GM23248 (cell line): ENCODE data around the gene FMNL3. TPM values are rescaled to one million over a fixed set of nuclear protein-coding genes. Genes with fewer than 3 reads are reported as not detected.

ENCODE experiments used
- DNase-seq: peaks from one replicate; pipeline ENCODE4 v3.0.0-alpha.2; 2015
- H2AFZ ChIP-seq: fragments of 200-600 bp; sonication (generic); 2 replicates; pipeline ENCODE4 v1.6.1; 2016; ENCODE audit warnings: antibody characterized with exemption
- H3F3A ChIP-seq: fragments of 200-600 bp; sonication (generic); 2 replicates; pipeline ENCODE4 v1.6.1; 2016; ENCODE audit warnings: mild to moderate bottlenecking, antibody characterized with exemption, mixed run types; ENCODE audit not compliant: insufficient read depth
- H3K27ac ChIP-seq: fragments of 200-600 bp; sonication (generic); 2 replicates; pipeline ENCODE4 v1.5.1; 2016; ENCODE audit warnings: mild to moderate bottlenecking
- H3K27me3 ChIP-seq: fragments of 200-600 bp; sonication (generic); replicated peaks from 2 replicates; pipeline ENCODE4 v1.6.1; 2016; ENCODE audit warnings: mild to moderate bottlenecking; ENCODE audit not compliant: insufficient read depth
- H3K36me3 ChIP-seq: fragments of 200-600 bp; sonication (generic); 2 replicates; pipeline ENCODE4 v1.6.1; 2016; ENCODE audit warnings: low read depth, mild to moderate bottlenecking
- H3K4me1 ChIP-seq: fragments of 200-600 bp; sonication (generic); 2 replicates; pipeline ENCODE4 v1.6.1; 2016; ENCODE audit warnings: mild to moderate bottlenecking; ENCODE audit not compliant: insufficient read depth
- H3K4me2 ChIP-seq: fragments of 200-600 bp; sonication (generic); one replicate; pipeline ENCODE4 v1.6.1; 2016; ENCODE audit warnings: mild to moderate bottlenecking; ENCODE audit not compliant: unreplicated experiment
- H3K4me3 ChIP-seq: fragments of 200-600 bp; sonication (generic); 2 replicates; pipeline ENCODE4 v1.5.1; 2016; ENCODE audit warnings: mild to moderate bottlenecking
- H3K79me2 ChIP-seq: fragments of 200-600 bp; sonication (generic); 2 replicates; pipeline ENCODE4 v1.6.1; 2016; ENCODE audit warnings: mild to moderate bottlenecking; ENCODE audit not compliant: insufficient read depth
- H3K9ac ChIP-seq: fragments of 200-600 bp; sonication (generic); 2 replicates; pipeline ENCODE4 v1.6.1; 2016; ENCODE audit warnings: mild to moderate bottlenecking
- H3K9me2 ChIP-seq: fragments of 200-600 bp; sonication (generic); 2 replicates; pipeline ENCODE4 v1.6.1; 2016; ENCODE audit warnings: mixed run types, mild to moderate bottlenecking, moderate library complexity; ENCODE audit not compliant: insufficient read depth
- H3K9me3 ChIP-seq: fragments of 200-600 bp; sonication (generic); one replicate; pipeline ENCODE4 v1.6.1; 2017; ENCODE audit warnings: low read depth
- H4K20me1 ChIP-seq: fragments of 200-600 bp; sonication (generic); 2 replicates; pipeline ENCODE4 v1.6.0; 2016; ENCODE audit not compliant: insufficient read depth
- EZH2 ChIP-seq: fragments of 200-600 bp; sonication (generic); IDR thresholded peaks from 2 replicates; pipeline ENCODE4 v1.6.1; 2018; ENCODE audit warnings: antibody characterized with exemption, mild to moderate bottlenecking; ENCODE audit not compliant: insufficient read depth, poor library complexity, severe bottlenecking
- EZH2phosphoT487 ChIP-seq: fragments of 200-600 bp; sonication (generic); IDR thresholded peaks from 2 replicates; pipeline ENCODE4 v1.6.1; 2018; ENCODE audit warnings: antibody characterized with exemption, moderate library complexity, mild to moderate bottlenecking, low read depth; ENCODE audit not compliant: insufficient read depth
- WGBS, 2 experiments: methylation state at CpG; one replicate each; pipeline ENCODE4 v1.1.6; 2015 to 2017; ENCODE audit warnings: low lambda C conversion rate in 2 of 2, low coverage in 1 of 2; ENCODE audit errors: missing lambda C conversion rate in 2 of 2; 5-methylcytosine and 5-hydroxymethylcytosine counted together
- in situ Hi-C: fragments of 300-500 bp; cut with MboI; formaldehyde crosslinking; loops from 2 replicates; pipeline ENCODE4 v1.15.0; 2020
- polyA plus RNA-seq: library from polyadenylated mRNA; unstranded; fragments of >200 nt; fragmentation: Nextera tagmentation; extraction: Ambion mirVana; gene quantifications from 2 replicates; pipeline ENCODE4 v1.2.1, GENCODE V29; 2016
- total RNA-seq: library from RNA; depleted of rRNA; stranded (reverse); fragments of >200 nt; shearing (Covaris generic); gene quantifications from 2 replicates; pipeline ENCODE4 v1.2.3, GENCODE V29; 2014

Gene FMNL3
- total and polyA plus RNA-seq, 2 experiments from 2014 or later, result 7.9 to 24.0 TPM

DNA sequence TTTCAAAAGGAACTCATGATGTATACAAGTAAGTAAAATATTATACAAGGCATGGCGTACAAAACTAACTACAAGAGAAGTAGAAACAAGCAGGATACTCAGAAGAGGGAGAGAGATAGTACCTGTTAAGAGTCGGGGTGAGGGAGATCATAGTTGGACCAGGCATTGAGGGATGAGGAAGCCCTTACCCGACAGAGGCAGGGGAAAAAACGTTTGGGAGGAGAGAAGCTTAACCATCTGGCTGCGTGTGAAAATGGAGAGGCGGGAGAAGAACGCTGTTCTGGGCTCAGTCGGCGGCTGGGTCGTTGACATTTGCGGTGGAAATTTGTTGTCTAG lies 575 bp upstream of the FMNL3 start:
- no peaks in the 10 kb centered on the region for H3K27me3 ChIP-seq
- no peaks in the 10 kb centered on the region for H3K9me2 ChIP-seq
- no peaks in the 10 kb centered on the region for H3K36me3 ChIP-seq
- H3F3A ChIP-seq, result peaks cover 35% of the 10 kb centered on the region
- DNase-seq, result no peak
- no peak for TF ChIP-seq EZH2
- TF ChIP-seq EZH2phosphoT487, result no peak
- 35 to 42% methylated on average over 11 of the region's 11 CpGs for WGBS, 2 experiments
- no peaks in the 10 kb centered on the region for H3K9me3 ChIP-seq
- H3K4me1 ChIP-seq, result peaks cover 34% of the 10 kb centered on the region
- no peak overlapping the region for H3K27ac ChIP-seq
- no peak overlapping the region for H3K9ac ChIP-seq
- H3K4me3 ChIP-seq, result peak overlapping the region; percentile 90
- in situ Hi-C loops, result no loop called here
- H3K4me2 ChIP-seq, result peak overlapping the region; percentile 77
- H4K20me1 ChIP-seq, result no peaks in the 10 kb centered on the region
- H2AFZ ChIP-seq, result peak overlapping the region; percentile 75
- peaks cover 39% of the 10 kb centered on the region for H3K79me2 ChIP-seq

DNA sequence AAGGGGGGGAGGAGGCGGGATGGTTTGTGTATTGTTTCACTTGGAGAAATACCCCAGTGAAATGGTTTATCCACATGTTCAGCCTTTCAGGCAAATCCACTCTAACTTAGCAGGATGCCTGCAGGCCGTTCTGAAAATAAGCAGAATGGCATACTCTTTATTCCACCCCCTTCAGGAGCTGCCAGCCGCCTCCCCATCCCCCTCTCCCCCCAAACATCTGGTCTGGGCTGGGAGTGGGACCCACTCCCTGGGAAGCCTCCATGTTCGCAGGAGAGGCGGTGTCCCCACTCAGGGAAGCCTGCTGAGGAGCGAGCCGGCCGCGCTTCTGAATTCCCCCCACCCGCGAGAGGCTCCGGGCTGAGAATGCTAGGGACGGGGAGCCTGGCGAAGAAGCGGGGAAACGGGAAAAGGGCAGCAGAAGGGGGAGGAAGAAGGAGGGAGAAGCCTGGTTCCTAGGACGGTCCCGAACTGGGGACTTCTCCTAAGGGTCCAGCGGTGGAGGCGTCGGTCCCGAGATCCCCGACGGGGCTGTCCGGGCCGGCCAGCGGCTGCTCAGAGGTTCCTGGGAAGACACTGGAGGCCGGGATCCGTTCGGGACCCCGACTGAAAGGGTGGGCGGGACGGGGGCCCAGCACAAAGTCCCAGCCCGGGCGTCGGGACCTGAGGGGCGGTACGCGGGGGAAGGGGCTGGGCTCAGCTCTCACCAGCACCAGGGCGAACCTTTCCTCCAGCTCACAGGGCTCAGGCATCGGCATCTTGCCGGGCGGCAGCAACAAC lies 666 bp downstream of the FMNL3 start:
- Histone ChIP-seq H4K20me1 (no peaks in the 10 kb centered on the region), H3K4me2 (peak overlapping the region; percentile 91), H3K4me1 (peaks cover 42% of the 10 kb centered on the region), H3K27ac (peak overlapping the region; percentile 76), H3K36me3 (no peaks in the 10 kb centered on the region), H3K4me3 (peak overlapping the region; percentile 90), H3K79me2 (peaks cover 52% of the 10 kb centered on the region), H3K9ac (peak overlapping the region; percentile 91), H3F3A (peaks cover 41% of the 10 kb centered on the region), H3K9me3 (no peaks in the 10 kb centered on the region), H3K9me2 (no peaks in the 10 kb centered on the region), H2AFZ (peak overlapping the region; percentile 85), H3K27me3 (no peaks in the 10 kb centered on the region)
- 2 to 4% methylated on average over 16 to 36 of the region's 43 CpGs for WGBS, 2 experiments
- in situ Hi-C loops, result no loop called here
- TF ChIP-seq EZH2phosphoT487 (no peak), EZH2 (no peak)
- peak; percentile 65 for DNase-seq

DNA sequence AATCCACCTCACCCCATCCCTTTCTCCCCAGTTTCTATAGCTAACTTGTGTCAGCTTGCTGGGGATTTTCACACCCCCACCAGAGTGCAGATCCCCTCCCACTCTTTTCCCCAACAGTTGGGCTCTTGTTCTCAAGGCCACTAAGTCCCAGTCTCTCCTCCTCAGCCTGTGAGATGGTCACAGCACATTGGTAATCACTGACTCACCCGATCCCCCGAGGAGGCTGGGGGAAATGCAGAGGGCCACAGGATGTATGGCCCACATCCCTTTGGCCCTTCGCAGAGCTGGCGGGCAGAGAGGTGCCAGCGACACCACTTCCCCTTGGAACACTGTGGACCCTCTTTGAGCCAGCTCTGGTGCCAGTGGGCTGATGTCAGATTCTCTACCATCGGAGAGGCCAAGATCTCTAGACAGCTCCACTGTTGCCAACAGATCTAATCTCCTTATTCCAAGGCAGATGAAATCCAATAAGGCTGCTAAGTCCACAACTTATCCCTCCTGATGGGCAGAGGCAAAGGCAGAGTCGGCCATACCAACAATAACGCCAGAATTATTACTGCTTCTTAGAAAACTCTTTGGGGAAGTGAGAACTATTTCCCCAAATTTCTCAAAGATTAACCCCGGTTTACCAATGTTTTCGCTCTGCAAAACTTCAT lies 1.6 kb downstream of the FMNL3 start:
- Histone ChIP-seq H3F3A (peaks cover 41% of the 10 kb centered on the region), H3K27me3 (no peaks in the 10 kb centered on the region), H3K27ac (peak overlapping the region; percentile 76), H3K9me2 (no peaks in the 10 kb centered on the region), H2AFZ (peak overlapping the region; percentile 85), H3K79me2 (peaks cover 61% of the 10 kb centered on the region), H3K9me3 (no peaks in the 10 kb centered on the region), H3K4me2 (peak overlapping the region; percentile 91), H3K4me1 (peaks cover 42% of the 10 kb centered on the region), H3K4me3 (peak overlapping the region; percentile 90), H4K20me1 (no peaks in the 10 kb centered on the region), H3K36me3 (no peaks in the 10 kb centered on the region), H3K9ac (peak overlapping the region; percentile 91)
- DNase-seq, result peak; percentile 81
- WGBS, 2 experiments, result 22 to 26% methylated on average over 10 of the region's 10 CpGs
- in situ Hi-C loops, result no loop called here
- TF ChIP-seq EZH2phosphoT487 (no peak), EZH2 (no peak)

DNA sequence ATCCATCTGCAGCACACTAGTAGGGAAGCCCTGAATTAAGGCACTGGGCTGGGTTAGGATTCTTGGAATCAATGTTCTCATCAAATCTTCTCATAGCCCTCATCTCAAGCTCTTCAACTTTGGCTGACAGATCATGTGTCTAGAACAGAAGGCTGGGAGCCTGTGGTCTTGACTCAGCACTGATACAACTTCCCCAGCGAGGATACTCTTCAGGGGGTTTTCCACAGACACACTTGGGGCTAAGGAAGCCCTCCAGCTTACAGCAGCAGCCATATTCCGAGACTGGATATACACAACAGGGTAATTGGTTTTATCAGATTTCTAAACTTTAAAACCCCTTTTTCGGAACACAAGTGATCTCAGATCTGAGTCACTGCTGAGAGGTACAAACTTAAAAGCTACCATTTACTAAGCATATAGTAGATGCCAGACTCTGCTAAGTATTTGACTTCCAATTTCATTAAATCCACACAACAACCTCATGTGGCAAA lies 3.5 kb downstream of the FMNL3 start:
- TF ChIP-seq EZH2, result no peak
- no peak for TF ChIP-seq EZH2phosphoT487
- Histone ChIP-seq H3K27me3 (no peaks in the 10 kb centered on the region), H3K36me3 (no peaks in the 10 kb centered on the region), H3K9ac (peak overlapping the region; percentile 10; the same call in 1 of the 2 replicates), H2AFZ (peak overlapping the region; percentile 30; the same call in 1 of the 2 replicates), H3K4me2 (peak overlapping the region; percentile 67), H3K9me3 (no peaks in the 10 kb centered on the region), H3K79me2 (peaks cover 77% of the 10 kb centered on the region), H3K4me3 (peak overlapping the region; percentile 40; the same call in 1 of the 2 replicates), H3F3A (peaks cover 52% of the 10 kb centered on the region), H4K20me1 (no peaks in the 10 kb centered on the region), H3K27ac (peak overlapping the region; percentile 76), H3K9me2 (no peaks in the 10 kb centered on the region), H3K4me1 (peaks cover 54% of the 10 kb centered on the region)
- in situ Hi-C loops, result no loop called here
- DNase-seq, result peak; percentile 85
- 3 to 9% methylated on average over 3 of the region's 3 CpGs for WGBS, 2 experiments
